OCI-LY3 (cell line): ENCODE measurements around the gene WNT7A.

Experiments used
- H2AFZ ChIP-seq: fragments of 200-600, 300-600 bp; shearing (Covaris generic); 2 replicates; pipeline ENCODE4 v1.6.0; 2014; ENCODE audit warnings: antibody characterized with exemption, low read depth, low read length
- H3K27ac ChIP-seq: fragments of 200-600, 300-600 bp; sonication (generic); 2 replicates; pipeline ENCODE4 v1.5.1; 2014; ENCODE audit warnings: mild to moderate bottlenecking, low read length, moderate library complexity, mixed read lengths
- H3K27me3 ChIP-seq: fragments of 200-600, 300-600 bp; sonication (generic); 2 replicates; pipeline ENCODE4 v1.6.1; 2014; ENCODE audit warnings: low read depth, low read length, mixed read lengths
- H3K36me3 ChIP-seq: fragments of 200-600, 300-600 bp; sonication (generic); replicated peaks from 2 replicates; pipeline ENCODE3; 2014; ENCODE audit warnings: low read depth, low read length, mixed read lengths
- H3K4me1 ChIP-seq: fragments of 300-600, 200-600 bp; sonication (generic); 2 replicates; pipeline ENCODE4 v1.6.1; 2014; ENCODE audit warnings: low read length, mixed read lengths
- H3K4me2 ChIP-seq: fragments of 200-600, 300-600 bp; sonication (generic); 2 replicates; pipeline ENCODE4 v1.6.1; 2014; ENCODE audit warnings: low read length, mixed read lengths
- H3K4me3 ChIP-seq: fragments of 300-600, 200-600 bp; sonication (generic); 2 replicates; pipeline ENCODE4 v1.5.1; 2014; ENCODE audit warnings: antibody characterized with exemption, mild to moderate bottlenecking, low read length, moderate library complexity
- H3K79me2 ChIP-seq: fragments of 300-600, 200-600 bp; shearing (Covaris generic); 2 replicates; pipeline ENCODE4 v1.6.1; 2014; ENCODE audit warnings: mild to moderate bottlenecking, low read length, mixed read lengths
- H3K9ac ChIP-seq: fragments of 300-600, 200-600 bp; shearing (Covaris generic); 2 replicates; pipeline ENCODE4 v1.6.0; 2014; ENCODE audit warnings: mild to moderate bottlenecking, low read length, moderate library complexity
- H3K9me3 ChIP-seq: fragments of 200-600, 300-600 bp; shearing (Covaris generic); 2 replicates; pipeline ENCODE4 v1.6.1; 2014; ENCODE audit warnings: low read length, mixed read lengths; ENCODE audit not compliant: insufficient read depth
- H4K20me1 ChIP-seq: fragments of 200-600, 300-600 bp; sonication (generic); 2 replicates; pipeline ENCODE4 v1.6.1; 2016; ENCODE audit warnings: low read length, mixed read lengths; ENCODE audit not compliant: insufficient read depth
- CTCF ChIP-seq: fragments of 200-600, 300-600 bp; sonication (generic); IDR thresholded peaks from 2 replicates; pipeline ENCODE4 v1.5.1; 2014; ENCODE audit warnings: antibody characterized with exemption, low read length, low read depth
- EZH2phosphoT487 ChIP-seq: fragments of 200-600 bp; shearing (Covaris generic); IDR thresholded peaks from 2 replicates; pipeline ENCODE4 v1.6.1; 2018; ENCODE audit warnings: antibody characterized with exemption, mixed run types, low read depth

The WNT7A gene

GRCh38 chr3:13902648-13903238 is 22.9 kb upstream of the WNT7A start:
- Histone ChIP-seq H3K9ac (no peak overlapping the region), H2AFZ (no peak overlapping the region)

GRCh38 chr3:13901935-13902584 is 22.2 kb upstream of the WNT7A start:
- peaks cover 18% of the 10 kb centered on the region for H3K4me1 ChIP-seq
- no peak overlapping the region for H3K4me3 ChIP-seq
- no peaks in the 10 kb centered on the region for H4K20me1 ChIP-seq
- TF ChIP-seq EZH2phosphoT487: no peak
- TF ChIP-seq CTCF: no peak
- no peak overlapping the region for H3K27ac ChIP-seq
- no peak overlapping the region for H3K9ac ChIP-seq
- H3K4me2 ChIP-seq: no peak overlapping the region
- H3K36me3 ChIP-seq: peaks cover 78% of the 10 kb centered on the region
- no peaks in the 10 kb centered on the region for H3K79me2 ChIP-seq
- peaks cover 93% of the 10 kb centered on the region for H3K9me3 ChIP-seq
- H3K27me3 ChIP-seq: no peaks in the 10 kb centered on the region
- no peak overlapping the region for H2AFZ ChIP-seq

More at GRCh38 chr3:13902648-13903238, 22.9 kb upstream of the WNT7A start:
- no peaks in the 10 kb centered on the region for H3K27me3 ChIP-seq
- peaks cover 75% of the 10 kb centered on the region for H3K36me3 ChIP-seq
- no peaks in the 10 kb centered on the region for H3K79me2 ChIP-seq
- no peak overlapping the region for H3K4me3 ChIP-seq
- no peak overlapping the region for H3K4me2 ChIP-seq
- peaks cover 11% of the 10 kb centered on the region for H3K4me1 ChIP-seq
- H3K27ac ChIP-seq: no peak overlapping the region
- H3K9me3 ChIP-seq: peaks cover 90% of the 10 kb centered on the region
- TF ChIP-seq EZH2phosphoT487 (no peak), CTCF (no peak)
- no peaks in the 10 kb centered on the region for H4K20me1 ChIP-seq

- Histone ChIP-seq H3K27ac (peak overlapping the region; percentile 90), H3K27me3 (no peaks in the 10 kb centered on the region), H3K9ac (peak overlapping the region; percentile 20; the same call in 1 of the 2 replicates), H3K79me2 (no peaks in the 10 kb centered on the region), H3K36me3 (peaks cover 60% of the 10 kb centered on the region), H3K4me1 (peaks cover 34% of the 10 kb centered on the region), H3K4me2 (peak overlapping the region; percentile 69), H3K9me3 (peaks cover 68% of the 10 kb centered on the region), H3K4me3 (peak overlapping the region; percentile 5; the same call in 1 of the 2 replicates), H2AFZ (peak overlapping the region; percentile 78), H4K20me1 (no peaks in the 10 kb centered on the region)
- TF ChIP-seq CTCF (no peak), EZH2phosphoT487 (no peak)
Observed at GRCh38 chr3:13898346-13898745, 18.5 kb upstream of the WNT7A start.

GRCh38 chr3:13896473-13897154 is 16.7 kb upstream of the WNT7A start:
- no peaks in the 10 kb centered on the region for H3K27me3 ChIP-seq
- H4K20me1 ChIP-seq: no peaks in the 10 kb centered on the region
- H3K4me3 ChIP-seq: peak overlapping the region; percentile 74
- peak overlapping the region; percentile 62 for H3K9ac ChIP-seq
- H3K4me2 ChIP-seq: peak overlapping the region; percentile 69
- H3K36me3 ChIP-seq: peaks cover 47% of the 10 kb centered on the region
- peak overlapping the region; percentile 90 for H3K27ac ChIP-seq
- peaks cover 53% of the 10 kb centered on the region for H3K9me3 ChIP-seq
- TF ChIP-seq EZH2phosphoT487 (no peak), CTCF (peak; percentile 97)
- peaks cover 41% of the 10 kb centered on the region for H3K4me1 ChIP-seq
- peak overlapping the region; percentile 52 for H2AFZ ChIP-seq
- no peaks in the 10 kb centered on the region for H3K79me2 ChIP-seq
